Measurements from ENCODE around the gene ITGBL1. TPM values are rescaled to one million over a fixed set of nuclear protein-coding genes. Genes with fewer than 3 reads are reported as not detected.

ITGBL1 gene
- total and polyA plus RNA-seq, 2 of the 8 experiments (the other 6 are each of a cell fraction or from before 2014, with no cell fraction given), result not detected

- H4K5ac ChIP-seq (ENCODE audit: insufficient read length, low read depth, low read length), result no peak overlapping the region
- ChIA-PET CTCF (ENCODE audit: partially characterized antibody) (no interaction called here), POLR2A (ENCODE audit: partially characterized antibody) (no interaction called here)
- no peak for DNase-seq (ENCODE audit: low read depth in 1 of 2, low spot score in 2 of 2)
- H3K14ac ChIP-seq (ENCODE audit: insufficient read length), result no peak overlapping the region
- H3K9me3 ChIP-seq (ENCODE audit: insufficient read depth in 2 of 2, low read depth in 1 of 2, low read length in 1 of 2), result no peaks in the 10 kb centered on the region
- H2AFZ ChIP-seq (ENCODE audit: low read length), result no peak overlapping the region
- H2BK15ac ChIP-seq (ENCODE audit: low read length), result no peak overlapping the region
- no peak overlapping the region for H3K18ac ChIP-seq (ENCODE audit: extremely low read depth, low read length)
- no peak overlapping the region for H3K23ac ChIP-seq (ENCODE audit: insufficient read length)
- no peak overlapping the region for H3K9ac ChIP-seq (replicated peaks in 1 of 4; ENCODE audit: extremely low read depth in 1 of 4, low read depth in 3 of 4, low read length in 3 of 4)
- H3K56ac ChIP-seq (replicated peaks; ENCODE audit: insufficient read length, low read depth, low read length), result no peak overlapping the region
- H3K4me3 ChIP-seq (ENCODE audit: extremely low read depth in 1 of 4, insufficient read depth in 2 of 4, low read depth in 3 of 4, low read length in 4 of 4), result no peak overlapping the region
- H4K91ac ChIP-seq (replicated peaks; ENCODE audit: insufficient read length, low read length), result no peak overlapping the region
- 81% methylated on average over 10 of the region's 10 CpGs; no CpG with 5 or more reads in 1 of the 2 experiments for WGBS, 2 experiments (ENCODE audit: extremely low coverage in 1 of 2, insufficient coverage in 1 of 2, insufficient read length in 1 of 2, insufficient replicate concordance in 2 of 2, low coverage in 1 of 2, low lambda C conversion rate in 2 of 2, missing lambda C conversion rate in 1 of 2)
- no peak overlapping the region for H3K4me2 ChIP-seq (ENCODE audit: insufficient read depth in 1 of 2, low read depth in 2 of 2, low read length in 2 of 2)
- no peak overlapping the region for H2BK20ac ChIP-seq (ENCODE audit: low read length)
- no peak overlapping the region for H4K8ac ChIP-seq (ENCODE audit: extremely low read depth, insufficient read depth, low read length)
- H2AK5ac ChIP-seq (ENCODE audit: low read depth, low read length), result no peak overlapping the region
- no peak overlapping the region for H2BK120ac ChIP-seq (replicated peaks; ENCODE audit: low read depth, low read length)
- no peaks in the 10 kb centered on the region for H3K4me1 ChIP-seq (replicated peaks in 1 of 4; ENCODE audit: control insufficient read depth in 3 of 4, insufficient read depth in 4 of 4, low read length in 3 of 4)
- no peaks in the 10 kb centered on the region for H3K27me3 ChIP-seq (replicated peaks in 1 of 4; ENCODE audit: control insufficient read depth in 3 of 4, extremely low read depth in 1 of 4, insufficient read depth in 3 of 4, low read length in 3 of 4)
- no peak overlapping the region for H2BK12ac ChIP-seq (ENCODE audit: low read depth, low read length)
- no peaks in the 10 kb centered on the region for H3K79me1 ChIP-seq (ENCODE audit: low read depth, low read length)
- H3K79me2 ChIP-seq (ENCODE audit: control insufficient read depth in 1 of 2, insufficient read depth in 2 of 2, low read length in 2 of 2), result no peaks in the 10 kb centered on the region
- no peaks in the 10 kb centered on the region for H4K20me1 ChIP-seq (replicated peaks in 1 of 2; ENCODE audit: control insufficient read depth in 1 of 2, insufficient read depth in 2 of 2, low read length in 2 of 2)
- no peak overlapping the region for H3K27ac ChIP-seq (ENCODE audit: low read depth, low read length)
- no peak overlapping the region for H2BK5ac ChIP-seq (ENCODE audit: low read depth, low read length)
- H3K4ac ChIP-seq (replicated peaks; ENCODE audit: insufficient read length, low read depth, low read length), result no peak overlapping the region
- H3K36me3 ChIP-seq (ENCODE audit: control insufficient read depth in 2 of 4, insufficient read depth in 4 of 4, low read length in 3 of 4), result no peaks in the 10 kb centered on the region
- no peak for FAIRE-seq
- H3K23me2 ChIP-seq (ENCODE audit: low read depth, low read length), result 0 out of 2 replicates have a peak, but pooled peaks cover 1% of the 10 kb centered on the region
- TF ChIP-seq CEBPB (IDR thresholded peaks at IDR 0.05; ENCODE audit: low read depth, low read length) (no peak), MAFK (IDR thresholded peaks at IDR 0.05; ENCODE audit: low read depth, low read length) (no peak), KDM4A (IDR thresholded peaks at IDR 0.05; ENCODE audit: low read depth, low read length, severe bottlenecking) (no peak), TBP (IDR thresholded peaks at IDR 0.05; ENCODE audit: low read depth, low read length) (no peak), FOSL1 (IDR thresholded peaks at IDR 0.05; ENCODE audit: insufficient read depth, low read depth, low read length) (no peak), TEAD4 (IDR thresholded peaks at IDR 0.05; ENCODE audit: low read depth, low read length) (no peak), BACH1 (IDR thresholded peaks at IDR 0.05; ENCODE audit: low read length) (no peak), CTCF (IDR thresholded peaks at IDR 0.05; ENCODE audit: control extremely low read depth in 1 of 3, insufficient read depth in 1 of 3, low read depth in 1 of 3, low read length in 3 of 3) (no peak), SIX5 (IDR thresholded peaks at IDR 0.05; ENCODE audit: low read depth, low read length) (no peak), GTF2F1 (IDR thresholded peaks at IDR 0.05; ENCODE audit: borderline replicate concordance, low read depth, low read length) (no peak), SP2 (IDR thresholded peaks at IDR 0.05; ENCODE audit: low read length) (no peak), SIRT6 (IDR thresholded peaks at IDR 0.05; ENCODE audit: low read length) (no peak), ATF3 (IDR thresholded peaks at IDR 0.05; ENCODE audit: insufficient read depth, low read depth, low read length) (no peak)
Measured at GRCh38 chr13:101425623-101426022, 26.9 kb upstream of the ITGBL1 start.
